Right forelimb (tissue), 1 donor: ENCODE results near the gene CA5A.
"Not testable (repeated sequence)": the region's sequence is repeated elsewhere in the genome, so short reads cannot be mapped to it uniquely, and the experiment has no call there.

Experiments
- DNase-seq: peaks from one replicate; pipeline ENCODE4 v3.0.0-alpha.2; 2018

Gene CA5A

GRCh38 chr16:87887931-87888330 is 48.4 kb downstream of the CA5A start:
- DNase-seq, result not testable (repeated sequence)

- not testable (repeated sequence) for DNase-seq
These were observed 50.9 kb downstream of the CA5A start for GRCh38 chr16:87885371-87885967.

- DNase-seq, result no peak
These were observed 53.8 kb downstream of the CA5A start for GRCh38 chr16:87882436-87883019.

- no peak for DNase-seq
These were observed 54.8 kb downstream of the CA5A start for GRCh38 chr16:87881324-87882200.

GRCh38 chr16:87880117-87880696 is 56.1 kb downstream of the CA5A start:
- no peak for DNase-seq

GRCh38 chr16:87879411-87880013 is 56.8 kb downstream of the CA5A start:
- not testable (repeated sequence) for DNase-seq

- DNase-seq, result no peak
These were observed 57.6 kb downstream of the CA5A start for GRCh38 chr16:87878704-87879103.

- DNase-seq, result no peak
These were observed 58.3 kb downstream of the CA5A start for GRCh38 chr16:87877942-87878507.

- DNase-seq, result no peak
These were observed 61.5 kb downstream of the CA5A start for GRCh38 chr16:87874639-87875427.

- not testable (repeated sequence) for DNase-seq
These were observed 65.7 kb downstream of the CA5A start for GRCh38 chr16:87870418-87871291.

GRCh38 chr16:87869879-87870417 is 66.4 kb downstream of the CA5A start:
- DNase-seq, result not testable (repeated sequence)

GRCh38 chr16:87869061-87869878 is 67.1 kb downstream of the CA5A start, which contains the start of gene SLC7A5:
SLC7A5 (minus strand) TSS chr16:87869507; CDS start chr16:87869422, 85 bp downstream.
- DNase-seq, result peak; percentile 85

GRCh38 chr16:87868254-87869029 is 67.9 kb downstream of the CA5A start:
- peak; percentile 46 for DNase-seq

- DNase-seq, result not testable (repeated sequence)
These were observed 70.3 kb downstream of the CA5A start for GRCh38 chr16:87865902-87866555.

GRCh38 chr16:87864331-87864989 is 71.9 kb downstream of the CA5A start:
- DNase-seq, result no peak

GRCh38 chr16:87863327-87863635 is 73.0 kb downstream of the CA5A start:
- not testable (repeated sequence) for DNase-seq

- not testable (repeated sequence) for DNase-seq
These were observed 73.6 kb downstream of the CA5A start for GRCh38 chr16:87862597-87863326.
